ENCODE results near the gene ZNF232. TPM values are rescaled to one million over a fixed set of nuclear protein-coding genes. Genes with fewer than 3 reads are reported as not detected.
"Not testable (repeated sequence)": the region's sequence is repeated elsewhere in the genome, so short reads cannot be mapped to it uniquely, and the experiment has no call there.

ZNF232 gene
- total RNA-seq, 3 donors from 2014 or later: 5.1 to 13.8 (median 9.2) TPM

DNA sequence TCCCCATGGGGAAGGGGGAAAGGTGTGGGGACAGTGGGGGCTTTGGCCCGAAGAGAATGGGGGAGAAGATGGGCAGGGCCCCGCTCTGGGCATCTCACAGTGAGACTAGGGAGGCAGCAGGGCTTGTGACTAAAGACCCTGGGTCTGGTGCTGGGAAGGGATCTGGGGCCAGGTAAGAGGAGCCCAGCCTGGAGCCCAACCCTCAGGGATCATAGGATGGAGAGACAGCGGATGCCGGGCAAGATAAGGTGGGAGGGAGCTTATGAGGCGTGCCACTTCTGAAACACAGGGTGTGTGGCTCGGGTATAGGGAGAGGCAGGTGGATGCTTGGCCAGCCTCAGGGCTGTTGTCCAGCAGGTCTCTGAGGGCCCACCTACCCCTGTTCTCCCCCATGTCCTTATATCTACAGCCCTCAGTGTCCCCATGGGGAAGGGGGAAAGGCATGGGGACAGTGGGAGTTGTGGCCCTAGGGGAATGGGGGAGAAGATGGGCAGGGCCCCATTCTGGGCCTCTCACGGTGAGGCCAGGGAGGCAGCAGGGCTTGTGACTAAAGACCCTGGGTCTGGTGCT is 19.6 kb upstream of the ZNF232 start:
- no peaks in the 10 kb centered on the region for H3K27me3 ChIP-seq
- no peaks in the 10 kb centered on the region for H3K36me3 ChIP-seq
- TF ChIP-seq POLR2A (IDR thresholded peaks at IDR 0.05): no peak
- TF ChIP-seq POLR2AphosphoS5 (IDR thresholded peaks at IDR 0.05): no peak
- no peak for TF ChIP-seq CTCF (IDR thresholded peaks at IDR 0.05)
- no peak overlapping the region for H3K4me3 ChIP-seq
- intact Hi-C loops (cut with DNase I; ENCODE audit: low total_unique reads): no loop called here
- no peak overlapping the region for H3K27ac ChIP-seq
- no peak for DNase-seq (ENCODE audit: low spot score in 2 of 2)
- no peaks in the 10 kb centered on the region for H3K4me1 ChIP-seq
- H3K9me3 ChIP-seq: no peaks in the 10 kb centered on the region

GRCh38 chr17:5130687-5131086 is 19.0 kb upstream of the ZNF232 start:
- H3K4me1 ChIP-seq; intact Hi-C loops (cut with DNase I; ENCODE audit: low total_unique reads): not testable (repeated sequence)

GRCh38 chr17:5130261-5130660 is 18.6 kb upstream of the ZNF232 start:
- H3K9me3 ChIP-seq; H3K4me3 ChIP-seq; H3K36me3 ChIP-seq; H3K27ac ChIP-seq; DNase-seq (ENCODE audit: low spot score in 2 of 2); intact Hi-C loops (cut with DNase I; ENCODE audit: low total_unique reads); H3K4me1 ChIP-seq; H3K27me3 ChIP-seq: not testable (repeated sequence)

More at GRCh38 chr17:5130687-5131086, 19.0 kb upstream of the ZNF232 start:
- H3K27me3 ChIP-seq; H3K4me3 ChIP-seq; H3K9me3 ChIP-seq; H3K36me3 ChIP-seq; H3K27ac ChIP-seq; DNase-seq (ENCODE audit: low spot score in 2 of 2): not testable (repeated sequence)

DNA sequence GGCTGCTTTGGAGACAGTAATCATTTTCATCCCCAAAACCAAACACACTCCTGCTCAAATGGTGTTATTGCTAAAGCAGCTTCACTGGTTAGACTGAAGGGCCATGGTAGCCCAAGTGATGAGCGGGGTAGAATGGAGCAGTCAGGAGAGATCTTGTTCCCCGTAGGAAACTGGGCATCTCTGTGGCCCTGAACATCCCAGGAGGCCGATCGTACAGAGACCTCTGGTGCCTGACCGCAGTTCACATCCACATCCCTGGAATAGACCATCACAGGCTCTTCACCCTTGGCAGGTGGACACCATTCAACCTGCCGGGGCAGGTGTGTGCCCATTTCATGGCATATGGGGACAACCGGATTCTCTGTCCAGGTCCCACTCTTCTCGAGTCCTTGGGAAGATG is 18.1 kb upstream of the ZNF232 start:
- H3K4me1 ChIP-seq; intact Hi-C loops (cut with DNase I; ENCODE audit: low total_unique reads); H3K27me3 ChIP-seq; H3K36me3 ChIP-seq; DNase-seq (ENCODE audit: low spot score in 2 of 2); H3K27ac ChIP-seq; H3K9me3 ChIP-seq; H3K4me3 ChIP-seq: not testable (repeated sequence)

DNA sequence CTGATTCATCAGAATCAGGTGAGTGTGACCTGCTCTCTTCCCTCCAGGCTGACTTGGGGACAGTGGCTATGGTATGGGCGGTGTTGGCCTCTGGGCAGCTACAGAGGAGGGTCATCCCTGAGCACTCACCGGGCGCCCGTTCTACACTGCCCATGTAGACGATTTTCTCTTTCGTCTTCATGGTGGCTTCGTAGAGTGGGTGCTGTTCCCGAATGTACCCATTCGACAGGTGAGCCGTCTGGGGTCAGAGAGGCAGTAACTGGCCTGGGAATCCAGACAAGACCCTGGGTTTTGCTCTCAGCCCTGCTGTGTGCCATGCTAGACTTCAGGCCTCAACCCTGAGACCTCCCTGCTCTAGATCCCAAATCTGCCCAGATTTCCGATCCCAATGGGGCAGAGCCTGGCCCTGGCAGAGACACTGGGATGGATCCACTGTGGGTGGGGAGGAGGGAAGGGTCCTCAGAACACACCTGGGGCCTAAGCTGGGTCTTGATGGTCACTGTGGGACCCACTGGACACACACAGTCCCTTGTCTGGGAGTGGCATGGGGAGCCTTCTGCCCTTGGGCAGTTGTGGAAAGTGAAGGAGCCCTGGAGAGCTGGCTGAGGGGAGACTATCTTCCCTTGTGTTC is 17.3 kb upstream of the ZNF232 start:
- TF ChIP-seq POLR2A (IDR thresholded peaks at IDR 0.05) (no peak), POLR2AphosphoS5 (IDR thresholded peaks at IDR 0.05) (no peak), CTCF (IDR thresholded peaks at IDR 0.05) (no peak)
- DNase-seq (ENCODE audit: low spot score in 2 of 2): no peak
- Histone ChIP-seq H3K36me3 (no peaks in the 10 kb centered on the region), H3K27ac (no peak overlapping the region), H3K4me1 (no peaks in the 10 kb centered on the region), H3K4me3 (no peak overlapping the region), H3K27me3 (no peaks in the 10 kb centered on the region), H3K9me3 (no peaks in the 10 kb centered on the region)
- intact Hi-C loops (cut with DNase I; ENCODE audit: low total_unique reads): no loop called here

GRCh38 chr17:5128387-5128786 is 16.7 kb upstream of the ZNF232 start:
- H3K4me1 ChIP-seq; DNase-seq (ENCODE audit: low spot score in 2 of 2); intact Hi-C loops (cut with DNase I; ENCODE audit: low total_unique reads); H3K27me3 ChIP-seq; H3K9me3 ChIP-seq; H3K4me3 ChIP-seq; H3K36me3 ChIP-seq; H3K27ac ChIP-seq: not testable (repeated sequence)

DNA sequence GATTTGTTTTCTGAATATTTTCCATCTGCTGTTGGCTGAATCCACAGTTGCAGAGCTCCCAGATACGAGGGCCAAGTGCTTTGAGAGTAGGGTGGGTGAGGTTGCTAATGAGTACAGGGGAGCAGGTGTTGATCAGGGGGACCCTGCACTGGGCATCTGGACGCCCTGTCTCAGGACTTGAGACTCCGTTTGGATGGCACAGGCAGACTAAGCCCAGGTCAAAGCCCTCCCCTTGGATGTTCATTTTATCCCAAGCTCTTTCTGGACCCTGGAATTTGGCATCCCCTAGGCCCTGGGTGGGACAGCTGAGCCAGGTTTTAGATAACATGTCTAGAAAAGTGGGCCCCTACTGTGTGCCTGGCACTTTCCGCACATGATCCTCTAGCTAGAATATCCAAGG is 16.2 kb upstream of the ZNF232 start:
- DNase-seq (ENCODE audit: low spot score in 2 of 2): no peak
- Histone ChIP-seq H3K9me3 (no peaks in the 10 kb centered on the region), H3K4me1 (no peaks in the 10 kb centered on the region), H3K36me3 (no peaks in the 10 kb centered on the region), H3K27me3 (no peaks in the 10 kb centered on the region), H3K4me3 (no peak overlapping the region), H3K27ac (no peak overlapping the region)
- TF ChIP-seq CTCF (IDR thresholded peaks at IDR 0.05) (no peak), POLR2AphosphoS5 (IDR thresholded peaks at IDR 0.05) (no peak), POLR2A (IDR thresholded peaks at IDR 0.05) (no peak)
- intact Hi-C loops (cut with DNase I; ENCODE audit: low total_unique reads): no loop called here

Measured in breast epithelium (tissue), 4 donors.